ENCODE results near the gene GOLGB1.

The GOLGB1 gene

DNA sequence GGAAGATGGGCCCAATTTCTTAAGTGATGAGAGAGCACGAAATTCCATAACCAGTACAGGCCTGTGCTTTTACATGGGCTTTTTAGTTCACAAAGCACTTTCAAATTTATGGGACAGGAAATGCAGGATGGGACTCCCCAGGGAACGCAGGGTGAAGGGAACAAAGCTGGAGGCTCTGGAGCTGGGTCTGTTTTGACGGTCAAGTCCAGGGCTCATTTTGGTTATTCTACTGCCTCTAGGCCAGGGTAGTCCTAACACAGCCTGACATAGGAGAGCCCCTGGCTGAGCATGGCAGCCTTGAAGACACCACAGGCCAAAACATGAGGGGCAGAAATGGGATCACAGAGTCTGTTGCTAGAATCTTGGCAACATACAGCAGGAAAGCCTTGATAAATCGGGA, 122.3 kb downstream of the GOLGB1 start:
- no peak for DNase-seq

DNA sequence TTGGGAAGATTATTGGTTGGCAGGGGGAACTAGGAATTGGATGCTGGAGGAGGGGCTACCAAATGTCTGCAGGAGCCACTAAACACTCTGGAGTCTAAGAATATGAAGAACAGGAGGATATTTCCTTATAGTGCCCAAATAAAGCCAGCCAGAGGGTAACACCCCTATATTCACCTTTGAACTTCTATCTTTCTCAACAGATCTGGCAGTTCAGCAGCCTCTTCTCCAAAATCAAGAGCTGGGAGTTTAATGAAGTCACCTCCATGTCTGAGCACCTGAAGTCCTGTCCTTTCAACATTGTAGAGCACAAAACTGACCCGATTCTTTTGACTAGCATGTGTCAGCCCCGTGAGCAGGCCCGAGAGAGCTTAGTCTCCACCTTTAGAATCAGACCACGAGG, 123.0 kb downstream of the GOLGB1 start:
- no peak for DNase-seq

DNA sequence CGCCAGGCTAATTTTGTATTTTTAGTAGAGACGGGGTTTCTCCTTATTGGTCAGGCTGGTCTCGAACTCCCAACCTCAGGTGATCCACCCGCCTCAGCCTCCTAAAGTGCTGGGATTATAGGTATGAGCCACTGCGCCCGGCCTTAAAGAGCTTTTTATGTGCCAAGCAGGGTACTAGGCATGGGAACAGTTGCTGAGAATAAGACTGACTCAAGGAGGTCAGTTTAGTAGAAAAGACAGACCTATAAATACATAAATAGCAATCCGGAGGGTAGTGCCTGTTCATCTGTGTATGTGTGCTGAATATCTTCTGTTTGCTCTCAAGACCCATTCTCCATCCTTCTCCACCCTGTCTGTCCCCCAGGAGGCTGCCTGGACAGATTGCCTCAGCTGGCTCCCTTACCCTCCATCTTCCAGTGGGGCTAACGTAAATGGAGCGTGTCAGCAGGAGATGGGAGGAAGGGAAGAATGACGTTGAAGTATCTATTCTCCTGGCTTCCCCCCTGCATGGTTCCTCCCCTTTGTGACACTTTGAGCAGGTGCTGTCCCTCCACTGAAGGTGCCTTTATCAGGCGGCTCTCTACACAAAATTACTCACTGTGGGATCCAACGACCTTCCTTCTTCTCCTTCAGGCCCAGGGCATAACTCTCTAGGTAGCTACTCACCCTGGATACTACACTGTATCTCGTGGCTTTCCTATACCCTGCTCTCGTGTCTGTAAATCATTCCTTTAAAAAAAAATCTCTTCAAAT, 125.2 kb downstream of the GOLGB1 start:
- no peak for DNase-seq

DNA sequence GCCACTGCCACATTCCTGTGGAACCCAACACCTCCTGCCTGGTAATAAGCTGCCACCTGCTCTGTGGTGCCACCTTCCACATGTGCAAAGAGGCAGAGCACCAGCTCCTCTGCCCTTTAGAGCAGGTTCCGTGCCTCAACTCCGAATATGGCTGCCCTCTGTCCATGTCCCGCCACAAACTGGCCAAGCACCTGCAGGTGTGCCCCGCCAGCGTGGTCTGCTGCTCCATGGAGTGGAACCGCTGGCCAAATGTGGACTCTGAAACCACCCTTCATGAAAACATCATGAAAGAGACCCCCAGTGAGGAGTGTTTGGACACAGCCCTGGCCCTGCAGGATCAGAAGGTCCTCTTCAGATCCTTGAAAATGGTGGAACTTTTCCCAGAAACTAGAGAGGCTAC, 128.1 kb downstream of the GOLGB1 start:
- no peak for DNase-seq

DNA sequence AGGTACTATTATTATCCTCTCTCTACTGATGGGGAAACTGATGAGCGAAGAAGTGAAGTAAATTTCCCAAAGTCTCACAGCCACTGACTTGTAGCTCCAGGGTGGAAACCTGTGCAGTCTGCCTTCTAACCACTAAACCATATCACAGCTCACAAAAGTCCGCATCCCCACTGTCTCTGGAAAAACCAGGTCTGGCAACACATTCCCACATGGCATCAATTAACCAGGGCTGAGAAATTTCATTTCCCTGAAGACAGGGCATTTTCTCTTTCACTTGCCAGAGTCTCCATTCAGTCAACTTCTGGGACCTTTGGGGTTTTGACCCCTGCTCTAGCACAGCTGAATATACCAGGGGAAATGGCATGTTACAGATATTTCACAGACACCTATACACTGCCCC, 129.8 kb downstream of the GOLGB1 start:
- DNase-seq: no peak

Data from left hindlimb (tissue), 1 donor.